Mesodermal cell (in vitro differentiated cells): ENCODE data around the gene CBFA2T3.
"Not testable (repeated sequence)": the region's sequence is repeated elsewhere in the genome, so short reads cannot be mapped to it uniquely, and the experiment has no call there.

ENCODE experiments used
- H3K27ac ChIP-seq: 2 replicates; pipeline ENCODE4 v1.7.0; 2013; ENCODE audit warnings: mild to moderate bottlenecking, low read depth, low read length, moderate library complexity; ENCODE audit not compliant: severe bottlenecking
- H3K36me3 ChIP-seq: 2 replicates; pipeline ENCODE4 v1.7.1; 2013; ENCODE audit warnings: mild to moderate bottlenecking, low read length, moderate library complexity; ENCODE audit not compliant: control insufficient read depth, insufficient read depth
- H3K4me1 ChIP-seq: one replicate; pipeline ENCODE4 v1.7.1; 2013; ENCODE audit warnings: mild to moderate bottlenecking, low read length; ENCODE audit not compliant: insufficient read depth, control insufficient read depth, poor library complexity, severe bottlenecking
- H3K4me3 ChIP-seq: 2 replicates; pipeline ENCODE4 v1.7.0; 2013; ENCODE audit warnings: low read length, control low read depth, mild to moderate bottlenecking; ENCODE audit not compliant: insufficient read depth, poor library complexity, severe bottlenecking; ENCODE audit errors: extremely low read depth
- H3K9me3 ChIP-seq: 2 replicates; pipeline ENCODE4 v1.7.1; 2013; ENCODE audit warnings: mild to moderate bottlenecking, low read length, moderate library complexity; ENCODE audit not compliant: control insufficient read depth
- WGBS, 2 experiments: methylation state at CpG; one replicate each; pipeline ENCODE4 v1.1.5; 2013; ENCODE audit warnings: missing lambda C conversion rate in 2 of 2; ENCODE audit not compliant: insufficient coverage in 2 of 2; 5-methylcytosine and 5-hydroxymethylcytosine counted together

Gene CBFA2T3

GRCh38 chr16:89019511-89019910 is 42.5 kb upstream of the CBFA2T3 start:
- 85 to 91% methylated on average over 11 to 16 of the region's 16 CpGs for WGBS, 2 experiments
- Histone ChIP-seq H3K27ac (no peak overlapping the region), H3K36me3 (no peaks in the 10 kb centered on the region), H3K4me3 (no peak overlapping the region), H3K9me3 (no peaks in the 10 kb centered on the region), H3K4me1 (no peaks in the 10 kb centered on the region)

DNA sequence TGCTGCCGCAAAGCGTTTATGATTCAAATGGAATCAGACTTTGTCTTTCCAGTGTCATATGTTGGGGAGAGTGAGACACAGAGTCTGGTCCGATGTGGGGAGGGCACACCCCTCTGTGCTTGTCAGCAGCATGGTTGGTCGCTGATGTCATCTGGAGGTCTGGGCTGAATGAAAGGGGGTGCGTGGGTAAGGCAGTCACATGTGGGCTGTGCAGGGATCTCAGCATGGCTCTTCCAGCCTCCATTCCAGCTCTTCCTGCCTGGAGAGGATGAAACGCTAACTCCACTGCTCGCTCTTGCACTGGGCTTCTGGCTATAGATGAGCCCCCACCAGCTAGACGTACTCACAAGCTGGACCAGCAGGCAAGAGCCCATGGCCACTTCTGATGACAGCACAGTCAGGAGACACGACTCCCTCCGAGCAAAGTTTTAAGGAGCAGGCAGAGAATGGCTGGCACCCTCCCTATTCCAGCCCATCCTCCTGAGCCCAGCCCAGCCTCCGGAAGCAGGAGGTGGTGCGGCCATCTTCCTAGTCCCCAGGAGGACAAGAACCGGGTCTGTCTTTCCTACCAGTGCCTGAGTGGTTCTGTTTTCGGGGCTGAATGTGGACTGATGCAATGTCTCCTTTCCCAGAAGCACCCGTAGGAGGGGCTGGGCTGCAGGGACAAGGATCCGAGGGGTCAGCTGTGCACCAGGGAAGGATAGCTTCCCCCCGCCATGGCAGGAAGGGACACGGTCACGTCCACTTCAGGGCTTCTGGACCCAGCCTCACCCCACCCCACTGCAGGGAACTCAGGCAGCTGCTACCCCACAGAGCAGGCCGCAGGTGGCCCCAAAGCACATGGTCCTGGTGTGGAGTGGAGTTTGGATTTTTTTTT is 41.5 kb upstream of the CBFA2T3 start:
- H3K4me3 ChIP-seq: no peak overlapping the region
- H3K4me1 ChIP-seq: no peaks in the 10 kb centered on the region
- no peaks in the 10 kb centered on the region for H3K9me3 ChIP-seq
- no peaks in the 10 kb centered on the region for H3K36me3 ChIP-seq
- 85 to 89% methylated on average over 14 to 17 of the region's 20 CpGs for WGBS, 2 experiments
- H3K27ac ChIP-seq: no peak overlapping the region

DNA sequence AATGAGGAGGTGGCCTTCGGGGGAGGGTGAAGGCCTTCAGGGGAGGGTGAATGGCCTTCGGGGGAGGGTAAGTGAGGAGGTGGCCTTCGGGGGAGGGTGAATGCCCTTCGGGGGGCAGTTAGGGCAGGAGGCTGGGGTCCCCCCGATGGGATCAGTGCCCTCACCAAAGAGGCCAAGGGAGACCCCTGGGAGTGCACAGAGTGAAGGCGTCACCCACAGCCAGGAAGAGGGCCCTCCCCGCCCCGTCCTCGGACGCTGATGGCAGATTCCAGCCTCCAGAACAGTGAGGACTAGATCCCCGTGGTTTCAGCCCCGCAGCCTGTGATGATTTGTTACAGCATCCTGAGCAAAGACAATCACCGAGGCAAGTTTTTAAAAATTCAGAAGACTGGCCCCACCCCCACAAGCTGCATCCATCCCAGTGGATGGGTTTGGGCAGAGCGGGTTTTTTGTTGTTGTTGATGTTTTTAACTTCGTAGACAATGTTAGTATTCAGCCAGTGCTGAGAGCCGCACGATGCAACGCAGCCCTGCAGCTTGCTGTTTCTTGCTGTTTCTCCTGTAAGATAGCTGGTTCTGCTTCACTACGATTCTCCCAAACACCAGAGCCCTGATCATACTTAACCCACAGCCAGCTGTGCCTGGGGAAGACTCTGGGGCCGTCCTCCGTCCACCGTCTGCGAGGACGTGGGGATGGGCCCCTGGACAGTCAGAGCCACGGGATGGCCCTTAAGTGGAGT is 40.7 kb upstream of the CBFA2T3 start:
- H3K4me3 ChIP-seq: no peak overlapping the region
- 81 to 89% methylated on average over 10 to 24 of the region's 25 CpGs for WGBS, 2 experiments
- H3K36me3 ChIP-seq: no peaks in the 10 kb centered on the region
- H3K4me1 ChIP-seq: no peaks in the 10 kb centered on the region
- H3K27ac ChIP-seq: no peak overlapping the region
- no peaks in the 10 kb centered on the region for H3K9me3 ChIP-seq

DNA sequence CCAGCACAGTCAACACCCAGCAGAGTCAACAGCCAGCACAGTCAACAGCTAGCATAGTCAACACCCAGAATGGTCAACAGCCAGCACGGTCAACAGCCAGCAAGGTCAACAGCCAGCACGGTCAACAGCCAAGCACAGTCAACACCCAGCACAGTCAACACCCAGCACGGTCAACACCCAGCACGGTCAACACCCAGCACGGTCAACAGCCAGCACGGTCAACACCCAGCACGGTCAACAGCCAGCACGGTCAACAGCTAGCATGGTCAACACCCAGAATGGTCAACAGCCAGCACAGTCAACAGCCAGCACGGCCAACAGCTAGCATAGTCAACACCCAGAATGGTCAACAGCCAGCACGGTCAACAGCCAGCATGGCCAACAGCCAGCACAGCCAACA is 39.6 kb upstream of the CBFA2T3 start:
- not testable (repeated sequence) for H3K27ac ChIP-seq, H3K36me3 ChIP-seq, H3K9me3 ChIP-seq, H3K4me3 ChIP-seq, H3K4me1 ChIP-seq
- 87 to 92% methylated on average over 6 to 8 of the region's 10 CpGs for WGBS, 2 experiments

- no peaks in the 10 kb centered on the region for H3K9me3 ChIP-seq
- no peaks in the 10 kb centered on the region for H3K4me1 ChIP-seq
- 75 to 86% methylated on average over 11 to 13 of the region's 20 CpGs for WGBS, 2 experiments
- H3K36me3 ChIP-seq: no peaks in the 10 kb centered on the region
- no peak overlapping the region for H3K4me3 ChIP-seq
- no peak overlapping the region for H3K27ac ChIP-seq
Observed at GRCh38 chr16:89015271-89015859, 38.4 kb upstream of the CBFA2T3 start.

DNA sequence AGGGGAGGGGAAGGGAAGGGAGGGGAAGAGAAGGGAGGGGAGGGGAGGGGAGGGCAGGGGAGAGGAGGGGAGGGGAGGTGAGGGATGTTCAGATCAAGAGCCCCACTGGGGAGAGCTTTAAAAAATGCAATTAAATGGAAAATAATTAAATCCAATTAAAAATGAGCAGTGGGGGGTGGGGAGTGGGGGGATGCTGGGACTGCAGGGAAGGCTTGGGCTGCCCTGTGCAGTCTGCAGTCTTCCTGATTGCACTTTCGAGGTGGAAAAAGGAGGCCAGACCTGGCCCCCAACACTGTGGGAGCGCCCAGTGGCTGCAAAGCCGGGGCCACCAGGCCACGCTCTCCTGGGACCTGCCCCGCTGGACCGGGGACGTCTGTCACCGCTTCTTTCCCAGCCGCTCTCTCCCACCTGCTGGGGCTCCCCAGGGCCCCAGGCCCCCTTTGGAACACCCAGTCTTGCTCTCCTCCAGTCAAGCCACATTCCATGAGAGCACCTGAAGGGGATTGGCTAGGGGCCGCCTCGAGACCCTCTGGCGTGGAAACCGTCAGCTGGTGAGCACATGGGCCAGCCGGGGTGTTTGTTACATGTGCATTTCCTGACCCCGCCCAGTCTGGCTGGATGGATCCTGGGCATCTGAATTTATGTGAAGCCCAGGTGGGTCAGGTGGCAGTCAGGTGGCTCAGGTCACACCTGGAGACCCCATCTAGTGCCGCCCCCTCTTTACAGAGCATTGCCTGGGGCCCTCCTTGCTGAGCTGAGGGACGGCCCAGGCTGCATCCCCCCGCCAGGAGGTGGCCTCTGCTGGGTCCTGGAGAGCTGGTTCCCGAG is 37.6 kb upstream of the CBFA2T3 start:
- no peaks in the 10 kb centered on the region for H3K4me1 ChIP-seq
- WGBS, 2 experiments: 71 to 80% methylated on average over 16 to 18 of the region's 19 CpGs
- no peak overlapping the region for H3K4me3 ChIP-seq
- no peak overlapping the region for H3K27ac ChIP-seq
- no peaks in the 10 kb centered on the region for H3K36me3 ChIP-seq
- no peaks in the 10 kb centered on the region for H3K9me3 ChIP-seq

GRCh38 chr16:89013692-89014402 is 36.8 kb upstream of the CBFA2T3 start:
- Histone ChIP-seq H3K36me3 (no peaks in the 10 kb centered on the region), H3K9me3 (no peaks in the 10 kb centered on the region), H3K4me1 (no peaks in the 10 kb centered on the region), H3K27ac (no peak overlapping the region), H3K4me3 (no peak overlapping the region)
- WGBS, 2 experiments: 78 to 79% methylated on average over 14 to 15 of the region's 25 CpGs

DNA sequence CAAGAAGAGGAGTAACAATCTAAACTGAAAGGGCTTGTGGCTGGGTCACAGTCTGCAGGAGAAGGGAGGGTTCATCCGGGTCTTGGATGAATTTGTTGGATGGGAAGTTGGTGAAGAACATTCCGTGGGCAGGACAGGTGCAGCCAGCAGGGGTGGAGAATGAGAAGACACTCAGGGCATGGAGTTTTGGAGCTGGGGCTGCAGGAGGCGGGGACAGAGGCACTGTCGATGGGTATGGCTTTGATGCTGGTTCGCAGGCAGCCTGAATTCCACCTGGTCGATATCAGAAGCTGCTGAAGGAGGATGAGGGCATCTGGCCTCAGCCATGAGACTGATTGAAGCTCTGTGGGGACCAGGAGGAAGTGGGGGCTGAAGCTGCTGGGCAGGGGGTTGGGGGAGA is 36.1 kb upstream of the CBFA2T3 start:
- H3K9me3 ChIP-seq: no peaks in the 10 kb centered on the region
- no peak overlapping the region for H3K4me3 ChIP-seq
- no peaks in the 10 kb centered on the region for H3K36me3 ChIP-seq
- no peaks in the 10 kb centered on the region for H3K4me1 ChIP-seq
- 60 to 61% methylated on average over 6 of the region's 6 CpGs for WGBS, 2 experiments
- H3K27ac ChIP-seq: no peak overlapping the region

GRCh38 chr16:89012622-89012995 is 35.6 kb upstream of the CBFA2T3 start:
- no peaks in the 10 kb centered on the region for H3K4me1 ChIP-seq
- H3K9me3 ChIP-seq: no peaks in the 10 kb centered on the region
- no peaks in the 10 kb centered on the region for H3K36me3 ChIP-seq
- 54 to 80% methylated on average over 1 to 2 of the region's 2 CpGs for WGBS, 2 experiments
- no peak overlapping the region for H3K27ac ChIP-seq
- H3K4me3 ChIP-seq: no peak overlapping the region
